UCSD-AML1 (cell line): Measurements from ENCODE around the gene C1orf185.
"Not testable (repeated sequence)": the region's sequence is repeated elsewhere in the genome, so short reads cannot be mapped to it uniquely, and the experiment has no call there.

Experiments
- DNase-seq: peaks from one replicate; lab custom pipeline; 2025; ENCODE audit not compliant: unreplicated experiment; lab: John Stamatoyannopoulos, UW

The C1orf185 gene

GRCh38 chr1:51133045-51133444, 31.0 kb downstream of the C1orf185 start:
- DNase-seq = no peak

GRCh38 chr1:51137696-51138095, 35.7 kb downstream of the C1orf185 start:
- DNase-seq = not testable (repeated sequence)

GRCh38 chr1:51139474-51139873, 37.4 kb downstream of the C1orf185 start:
- no peak for DNase-seq

- DNase-seq = no peak
These were observed 45.4 kb downstream of the C1orf185 start for GRCh38 chr1:51147394-51147793.

DNA sequence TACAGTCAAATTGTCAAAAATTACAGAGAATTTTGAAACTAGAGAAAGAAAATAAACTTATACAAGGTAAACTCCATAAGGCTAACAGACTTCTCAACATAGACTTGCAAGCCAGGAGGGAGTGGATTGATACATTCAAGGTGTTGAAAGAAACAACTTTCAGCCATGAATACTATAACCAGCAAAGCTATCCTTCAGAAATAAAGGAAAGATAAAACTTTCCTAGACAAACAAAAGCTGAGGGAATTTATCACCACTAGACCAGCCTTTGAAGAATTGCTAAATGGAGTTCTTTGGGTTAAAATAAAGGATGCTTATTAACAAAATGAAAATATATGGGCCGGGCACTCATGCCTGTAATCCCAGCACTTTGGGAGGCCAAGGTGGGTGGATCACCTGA, 52.7 kb downstream of the C1orf185 start:
- no peak for DNase-seq

- DNase-seq = no peak
These were observed 54.7 kb downstream of the C1orf185 start for GRCh38 chr1:51156752-51157151.

DNA sequence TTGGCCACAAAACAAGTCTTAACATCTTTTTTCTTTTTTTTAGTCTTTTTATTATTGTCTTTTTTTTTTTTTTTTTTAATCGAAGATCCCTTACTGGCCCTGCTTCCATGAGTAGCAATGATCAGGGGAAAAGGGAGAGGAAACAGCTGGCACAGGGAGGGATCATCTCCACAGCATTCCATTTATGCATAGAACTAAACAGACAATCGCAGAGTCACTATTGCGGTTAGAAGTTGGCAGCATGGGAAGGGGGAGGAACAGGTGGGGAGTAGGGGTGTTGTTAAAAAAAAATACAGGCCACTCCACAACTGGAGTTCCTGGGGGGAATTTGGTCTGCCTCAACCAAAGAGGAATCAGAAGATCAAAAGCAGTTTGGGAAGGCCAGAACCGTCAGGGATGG, 55.4 kb downstream of the C1orf185 start:
- no peak for DNase-seq

- no peak for DNase-seq
These were observed 56.2 kb downstream of the C1orf185 start for GRCh38 chr1:51158263-51158662.

DNA sequence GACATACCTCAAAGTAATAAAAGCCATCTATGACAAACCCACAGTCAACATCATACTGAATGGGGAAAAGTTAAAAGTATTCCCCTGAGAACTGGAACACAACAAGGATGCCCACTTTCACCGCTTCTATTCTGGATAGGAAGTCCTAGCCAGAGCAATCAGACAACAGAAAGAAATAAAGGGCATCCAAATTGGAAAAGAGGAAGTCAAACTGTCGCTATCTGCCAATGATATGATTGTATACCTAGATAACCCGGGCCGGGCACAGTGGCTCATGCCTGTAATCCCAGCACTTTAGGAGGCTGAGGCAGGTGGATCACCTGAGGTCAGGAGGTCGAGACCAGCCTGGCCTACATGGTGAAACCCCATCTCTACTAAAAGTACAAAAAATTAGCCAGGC, 60.5 kb downstream of the C1orf185 start:
- DNase-seq = not testable (repeated sequence)

DNA sequence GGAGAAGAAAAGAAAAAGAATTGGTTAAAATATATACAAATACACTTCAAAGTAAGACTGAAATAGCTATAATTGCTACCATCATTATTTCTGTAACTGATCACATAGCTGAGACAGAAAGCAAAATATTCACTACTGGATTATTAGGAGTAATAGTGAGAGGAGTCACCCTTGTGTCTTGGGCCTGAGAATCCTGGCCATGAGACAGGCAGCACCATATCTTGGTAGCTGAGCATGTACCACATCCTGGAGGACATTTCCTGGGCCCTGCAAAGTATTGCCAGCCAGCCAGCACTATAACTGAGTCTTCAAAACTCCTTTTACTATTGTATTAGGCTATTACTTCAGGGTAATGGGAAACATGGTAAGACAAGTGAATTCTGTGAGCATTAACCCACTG, 63.5 kb downstream of the C1orf185 start:
- DNase-seq = no peak

- no peak for DNase-seq
These were observed 66.3 kb downstream of the C1orf185 start for GRCh38 chr1:51168266-51168845.

GRCh38 chr1:51168936-51169335, 66.9 kb downstream of the C1orf185 start:
- DNase-seq = no peak

DNA sequence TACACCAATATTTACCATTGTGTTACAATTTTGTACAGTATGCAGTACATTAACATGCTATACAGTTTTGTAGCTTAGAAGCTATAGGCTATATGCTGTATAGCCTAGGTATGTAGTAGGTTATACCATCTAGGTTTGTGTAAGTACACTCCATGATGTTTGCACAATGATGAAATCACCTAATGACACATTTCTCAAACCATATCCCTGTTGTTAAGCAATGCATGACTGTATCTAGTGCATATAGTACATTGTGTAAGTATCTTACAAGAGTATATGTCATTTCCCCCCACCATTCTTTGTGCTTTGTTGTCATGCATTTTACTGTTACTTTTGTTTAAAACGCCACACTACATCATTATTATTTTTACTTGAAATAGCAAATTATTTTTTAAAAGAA, 68.3 kb downstream of the C1orf185 start:
- DNase-seq = no peak

GRCh38 chr1:51172811-51173210, 70.8 kb downstream of the C1orf185 start:
- DNase-seq = no peak

- DNase-seq = no peak
These were observed 73.2 kb downstream of the C1orf185 start for GRCh38 chr1:51175278-51175677.

DNA sequence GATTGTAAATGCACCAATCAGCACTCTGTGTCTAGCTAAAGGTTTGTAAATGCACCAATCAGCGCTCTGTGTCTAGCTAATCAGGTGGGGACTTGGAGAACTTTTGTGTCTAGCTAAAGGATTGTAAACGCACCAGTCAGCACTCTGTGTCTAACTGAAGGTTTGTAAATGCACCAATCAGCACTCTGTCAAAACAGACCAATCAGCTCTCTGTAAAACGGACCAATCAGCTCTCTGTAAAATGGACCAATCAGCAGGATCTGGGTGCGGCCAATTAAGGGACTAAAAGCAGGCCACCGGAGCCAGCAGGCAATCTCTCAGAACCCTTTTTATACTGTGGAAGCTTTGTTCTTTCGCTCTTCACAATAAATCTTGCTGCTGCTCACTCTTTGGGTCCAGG, 76.0 kb downstream of the C1orf185 start:
- not testable (repeated sequence) for DNase-seq

DNA sequence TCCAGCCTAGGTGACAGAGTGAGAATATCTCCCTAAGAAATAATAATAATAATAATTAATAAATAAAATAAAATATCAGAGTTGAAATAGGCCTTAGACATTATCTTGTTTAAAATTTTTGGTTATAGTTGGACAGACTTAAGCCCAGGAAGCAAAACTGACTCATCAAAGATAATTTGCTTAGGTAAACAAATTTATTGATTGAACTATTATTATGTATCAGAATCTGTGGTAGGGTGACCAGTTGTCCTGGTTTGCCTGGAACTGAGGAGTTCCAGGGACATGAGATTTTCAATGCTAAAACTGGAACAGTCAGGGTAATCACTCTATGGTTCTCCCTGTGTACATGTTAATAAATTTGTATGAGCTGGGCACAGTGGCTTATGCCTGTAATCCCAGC, 86.2 kb downstream of the C1orf185 start:
- DNase-seq = no peak

- no peak for DNase-seq
These were observed 87.5 kb downstream of the C1orf185 start for GRCh38 chr1:51189421-51190073.

GRCh38 chr1:51190961-51191360, 88.9 kb downstream of the C1orf185 start:
- no peak for DNase-seq

- peak; percentile 31 for DNase-seq
These were observed 90.3 kb downstream of the C1orf185 start for GRCh38 chr1:51192213-51192843.

GRCh38 chr1:51193564-51193963, 91.5 kb downstream of the C1orf185 start:
- DNase-seq = no peak
